Erythroblast (primary cell): ENCODE results near the gene HELZ.

ENCODE experiments used
- GATA1 ChIP-seq: IDR thresholded peaks from 2 replicates; pipeline ENCODE4 v1.6.1; 2011; ENCODE audit warnings: low read depth, mild to moderate bottlenecking, control low read depth, low read length, moderate library complexity
- POLR2A ChIP-seq: IDR thresholded peaks from 2 replicates; pipeline ENCODE4 v1.6.1; 2011; ENCODE audit warnings: mild to moderate bottlenecking, low read length

- TF ChIP-seq POLR2A (no peak), GATA1 (no peak)
Measured at GRCh38 chr17:67052720-67053437, 192.1 kb downstream of the HELZ start.
